ENCODE measurements around the gene PFKFB3.
"Not testable (repeated sequence)": the region's sequence is repeated elsewhere in the genome, so short reads cannot be mapped to it uniquely, and the experiment has no call there.

The PFKFB3 gene

GRCh38 chr10:6179078-6179477, 23.7 kb upstream of the PFKFB3 start:
- no peak for DNase-seq

- DNase-seq = no peak
These were observed 22.1 kb upstream of the PFKFB3 start for GRCh38 chr10:6180480-6181110.

GRCh38 chr10:6181249-6181648, 21.5 kb upstream of the PFKFB3 start:
- no peak for DNase-seq

- DNase-seq = no peak
These were observed 20.2 kb upstream of the PFKFB3 start for GRCh38 chr10:6182454-6183098.

- DNase-seq = no peak
These were observed 17.6 kb upstream of the PFKFB3 start for GRCh38 chr10:6185039-6185716.

- no peak for DNase-seq
These were observed 15.9 kb upstream of the PFKFB3 start for GRCh38 chr10:6186894-6187256.

- no peak for DNase-seq
These were observed 15.5 kb upstream of the PFKFB3 start for GRCh38 chr10:6187278-6187677.

GRCh38 chr10:6190033-6190432, 12.7 kb upstream of the PFKFB3 start:
- DNase-seq = not testable (repeated sequence)

- no peak for DNase-seq
These were observed 11.6 kb upstream of the PFKFB3 start for GRCh38 chr10:6191147-6191546.

- no peak for DNase-seq
These were observed 11.2 kb upstream of the PFKFB3 start for GRCh38 chr10:6191569-6191968.

GRCh38 chr10:6193342-6193741, 9.4 kb upstream of the PFKFB3 start:
- DNase-seq = not testable (repeated sequence)

GRCh38 chr10:6194311-6194710, 8.4 kb upstream of the PFKFB3 start:
- DNase-seq = no peak

GRCh38 chr10:6195376-6195775, 7.4 kb upstream of the PFKFB3 start:
- DNase-seq = no peak

- peak; percentile 91 for DNase-seq
These were observed 6.9 kb upstream of the PFKFB3 start for GRCh38 chr10:6195846-6196245.

- not testable (repeated sequence) for DNase-seq
These were observed 6.2 kb upstream of the PFKFB3 start for GRCh38 chr10:6196524-6196923.

GRCh38 chr10:6197321-6197720, 5.4 kb upstream of the PFKFB3 start:
- DNase-seq = peak; percentile 94

- DNase-seq = peak; percentile 77
These were observed 4.6 kb upstream of the PFKFB3 start for GRCh38 chr10:6198171-6198570.

GRCh38 chr10:6199131-6199733, 3.5 kb upstream of the PFKFB3 start:
- no peak for DNase-seq

GRCh38 chr10:6200440-6200733, 2.3 kb upstream of the PFKFB3 start:
- DNase-seq = no peak

- peak; percentile 58 for DNase-seq
These were observed 1.8 kb upstream of the PFKFB3 start for GRCh38 chr10:6200734-6201515.

GRCh38 chr10:6201516-6201975, 1.2 kb upstream of the PFKFB3 start:
- DNase-seq = peak; percentile 74

GRCh38 chr10:6202098-6202683, 541 bp upstream of the PFKFB3 start:
- DNase-seq = no peak

All from inflammatory macrophage treated with lipopolysaccharide for 4 hours (primary cell).